Fibroblast of the aortic adventitia (primary cell): ENCODE results near the gene NMS. TPM values are rescaled to one million over a fixed set of nuclear protein-coding genes. Genes with fewer than 3 reads are reported as not detected.

Experiments used
- DNase-seq: peaks from one replicate; pipeline ENCODE4 v3.0.0-alpha.2; 2010; ENCODE audit warnings: low read depth
- H3K4me3 ChIP-seq: 2 replicates; pipeline ENCODE4 v1.5.1; 2011; ENCODE audit warnings: low read depth, mild to moderate bottlenecking, control low read depth, low read length, moderate library complexity
- CTCF ChIP-seq: IDR thresholded peaks from 2 replicates; pipeline ENCODE4 v1.5.1; 2011; ENCODE audit warnings: mild to moderate bottlenecking, low read length, control low read depth, inconsistent platforms; ENCODE audit not compliant: insufficient read depth
- total RNA-seq: library from RNA; depleted of rRNA; stranded (reverse); fragments of >200 nt; gene quantifications from 2 replicates; pipeline ENCODE4 v1.2.3, GENCODE V29; 2012; ENCODE audit warnings: low replicate concordance

The NMS gene
- total RNA-seq, 1 donor: not detected

GRCh38 chr2:100527440-100528015 is 57.2 kb downstream of the NMS start:
- H3K4me3 ChIP-seq: no peak overlapping the region
- no peak for TF ChIP-seq CTCF
- DNase-seq: no peak

GRCh38 chr2:100529176-100529575 is 58.9 kb downstream of the NMS start:
- DNase-seq: no peak
- no peak overlapping the region for H3K4me3 ChIP-seq
- TF ChIP-seq CTCF: no peak

GRCh38 chr2:100529900-100530299 is 59.6 kb downstream of the NMS start:
- no peak for TF ChIP-seq CTCF
- no peak for DNase-seq
- no peak overlapping the region for H3K4me3 ChIP-seq

Other genes with a start within 250 kb of the NMS start
- gene LONRF2, start 148.0 kb upstream of the NMS start, total RNA-seq: 1.8 and 2.0 TPM in 2 replicates
- 10.2 and 11.0 TPM in 2 replicates for gene CHST10, start 52.8 kb upstream of the NMS start, total RNA-seq
- 15.4 and 16.2 TPM in 2 replicates for gene PDCL3, start 92.5 kb downstream of the NMS start, total RNA-seq